AG09319 (cell line): ENCODE measurements around the gene BBS1.
A peak's percentile ranks its signal among the peaks of the same experiment; 100 is the strongest.

Experiments used
- DNase-seq: peaks from one replicate; pipeline ENCODE4 v3.0.0-alpha.2; 2010; ENCODE audit warnings: low read depth; ENCODE audit errors: extremely low read depth
- TF ChIP-seq, protein P1 (sequence below): IDR thresholded peaks from 2 replicates; pipeline ENCODE4 v1.5.1; 2011; ENCODE audit warnings: low read depth, mild to moderate bottlenecking, inconsistent platforms, low read length, moderate library complexity

BBS1 gene

DNA sequence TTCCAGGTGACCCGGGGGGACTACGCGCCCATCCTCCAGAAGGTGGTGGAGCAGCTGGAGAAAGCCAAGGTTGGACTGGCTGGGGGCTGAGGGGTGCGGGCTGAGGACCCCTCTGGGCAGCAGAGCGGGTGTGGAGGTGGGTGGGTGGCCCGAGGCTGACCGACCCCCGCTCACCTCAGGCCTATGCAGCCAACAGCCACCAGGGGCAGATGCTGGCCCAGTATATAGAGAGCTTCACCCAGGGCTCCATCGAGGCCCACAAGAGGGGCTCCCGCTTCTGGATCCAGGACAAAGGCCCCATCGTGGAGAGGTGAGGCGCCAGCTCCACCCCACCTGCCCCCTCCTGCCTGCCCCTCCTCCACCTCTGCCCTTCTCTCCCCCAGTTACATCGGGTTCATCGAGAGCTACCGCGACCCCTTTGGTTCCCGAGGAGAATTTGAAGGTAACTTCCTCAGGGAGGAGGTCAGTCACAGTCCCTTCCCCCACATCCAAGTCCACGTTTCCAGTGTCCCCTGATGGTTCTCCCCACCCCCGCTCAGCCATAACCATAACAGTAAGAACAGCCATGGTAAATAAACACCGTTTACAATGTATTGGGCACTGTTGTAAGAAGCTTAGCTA is 19.0 kb upstream of the BBS1 start:
- DNase-seq, result no peak
- TF ChIP-seq, protein P1, sequence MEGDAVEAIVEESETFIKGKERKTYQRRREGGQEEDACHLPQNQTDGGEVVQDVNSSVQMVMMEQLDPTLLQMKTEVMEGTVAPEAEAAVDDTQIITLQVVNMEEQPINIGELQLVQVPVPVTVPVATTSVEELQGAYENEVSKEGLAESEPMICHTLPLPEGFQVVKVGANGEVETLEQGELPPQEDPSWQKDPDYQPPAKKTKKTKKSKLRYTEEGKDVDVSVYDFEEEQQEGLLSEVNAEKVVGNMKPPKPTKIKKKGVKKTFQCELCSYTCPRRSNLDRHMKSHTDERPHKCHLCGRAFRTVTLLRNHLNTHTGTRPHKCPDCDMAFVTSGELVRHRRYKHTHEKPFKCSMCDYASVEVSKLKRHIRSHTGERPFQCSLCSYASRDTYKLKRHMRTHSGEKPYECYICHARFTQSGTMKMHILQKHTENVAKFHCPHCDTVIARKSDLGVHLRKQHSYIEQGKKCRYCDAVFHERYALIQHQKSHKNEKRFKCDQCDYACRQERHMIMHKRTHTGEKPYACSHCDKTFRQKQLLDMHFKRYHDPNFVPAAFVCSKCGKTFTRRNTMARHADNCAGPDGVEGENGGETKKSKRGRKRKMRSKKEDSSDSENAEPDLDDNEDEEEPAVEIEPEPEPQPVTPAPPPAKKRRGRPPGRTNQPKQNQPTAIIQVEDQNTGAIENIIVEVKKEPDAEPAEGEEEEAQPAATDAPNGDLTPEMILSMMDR, result peak; percentile 27

DNA sequence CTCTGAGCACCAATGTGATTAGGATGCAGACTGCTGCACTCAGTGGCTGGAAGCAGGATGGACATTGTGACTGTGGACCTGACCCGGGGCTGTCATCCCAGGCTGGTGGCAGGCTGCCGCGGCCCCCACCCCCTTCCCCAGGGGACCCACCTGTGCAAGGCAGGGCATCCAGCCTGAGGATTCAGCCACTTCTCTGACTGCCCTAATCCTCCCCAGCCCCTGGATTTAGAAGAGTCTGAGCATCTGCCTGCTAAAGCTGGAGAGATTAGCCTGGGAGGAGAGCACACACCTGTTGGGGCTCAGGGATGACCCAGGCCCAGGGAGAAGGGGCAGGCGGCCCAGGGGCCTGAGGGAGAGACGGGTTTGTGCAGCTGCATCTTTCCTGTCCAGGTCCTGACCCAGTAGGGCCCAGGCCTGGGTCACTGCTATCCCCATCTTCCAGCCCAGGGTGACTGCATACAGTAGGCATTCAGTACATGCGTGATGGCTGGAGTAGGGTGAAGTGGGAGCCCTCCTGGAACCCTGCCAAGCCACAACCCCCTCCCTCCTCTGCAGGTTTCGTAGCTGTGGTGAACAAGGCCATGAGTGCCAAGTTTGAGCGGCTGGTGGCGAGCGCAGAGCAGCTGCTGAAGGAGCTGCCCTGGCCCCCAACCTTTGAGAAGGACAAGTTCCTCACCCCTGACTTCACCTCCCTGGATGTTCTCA is 18.1 kb upstream of the BBS1 start:
- TF ChIP-seq, protein P1, result no peak
- DNase-seq, result no peak

DNA sequence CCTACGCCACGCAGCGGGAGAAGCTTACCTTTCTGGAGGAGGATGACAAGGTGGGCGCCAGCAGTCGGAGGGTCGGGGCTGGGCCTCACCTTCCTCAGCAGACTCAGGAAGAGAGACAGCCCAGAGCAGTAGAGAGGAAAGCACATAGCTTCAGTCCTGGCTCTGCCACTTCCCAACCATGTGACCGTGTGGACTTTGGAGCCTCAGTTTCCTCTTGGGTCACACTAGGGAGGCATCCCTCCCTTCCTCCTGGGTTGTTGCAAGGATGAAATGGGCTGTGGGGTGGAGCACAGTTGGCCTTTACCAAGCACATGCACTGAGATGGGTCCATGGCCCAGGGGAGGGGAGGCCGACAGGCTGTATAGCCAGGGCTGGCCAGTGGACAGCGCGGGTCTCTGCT is 17.3 kb upstream of the BBS1 start:
- TF ChIP-seq, protein P1, result no peak
- no peak for DNase-seq

DNA sequence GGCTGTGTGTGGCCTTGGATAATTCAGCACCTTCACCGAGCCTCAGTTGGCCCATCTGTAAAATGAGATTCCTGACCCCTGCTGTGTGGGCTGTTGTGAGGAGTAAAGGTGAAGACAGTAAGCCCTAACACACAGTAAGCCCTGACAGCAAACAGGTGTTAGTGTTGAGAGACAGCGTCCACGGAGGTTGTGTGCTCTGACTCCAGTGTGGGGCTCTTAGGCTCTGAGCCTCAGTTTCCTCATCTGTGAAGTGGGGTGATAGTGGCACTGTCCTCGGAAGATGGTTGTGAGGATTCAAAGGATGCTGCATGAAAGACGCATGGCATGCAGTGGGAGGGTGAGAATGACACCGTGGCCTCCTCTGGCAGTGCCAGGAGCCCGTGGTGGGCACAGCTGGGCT is 16.0 kb upstream of the BBS1 start:
- DNase-seq, result no peak
- TF ChIP-seq, protein P1, result no peak

DNA sequence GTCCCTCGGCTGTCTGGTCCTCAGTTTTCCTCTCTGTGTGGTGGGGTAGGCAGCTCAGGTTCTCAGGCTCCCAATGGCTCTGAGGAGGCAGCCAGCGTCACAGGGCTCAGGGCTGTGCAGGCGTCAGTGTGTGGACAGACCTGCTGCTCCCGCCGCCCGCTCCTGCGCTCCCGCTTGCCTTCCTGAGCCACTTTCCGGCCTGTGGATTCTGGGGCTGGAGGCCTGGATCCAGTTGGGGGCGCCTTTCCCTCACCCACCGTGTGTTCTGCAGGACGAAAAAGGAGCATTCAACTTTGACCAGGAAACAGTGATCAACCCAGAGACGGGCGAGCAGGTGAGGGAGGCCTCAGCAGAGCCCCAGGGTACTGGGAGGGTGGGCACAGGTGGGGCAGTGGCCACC is 15.5 kb upstream of the BBS1 start:
- TF ChIP-seq, protein P1, result no peak
- DNase-seq, result no peak

DNA sequence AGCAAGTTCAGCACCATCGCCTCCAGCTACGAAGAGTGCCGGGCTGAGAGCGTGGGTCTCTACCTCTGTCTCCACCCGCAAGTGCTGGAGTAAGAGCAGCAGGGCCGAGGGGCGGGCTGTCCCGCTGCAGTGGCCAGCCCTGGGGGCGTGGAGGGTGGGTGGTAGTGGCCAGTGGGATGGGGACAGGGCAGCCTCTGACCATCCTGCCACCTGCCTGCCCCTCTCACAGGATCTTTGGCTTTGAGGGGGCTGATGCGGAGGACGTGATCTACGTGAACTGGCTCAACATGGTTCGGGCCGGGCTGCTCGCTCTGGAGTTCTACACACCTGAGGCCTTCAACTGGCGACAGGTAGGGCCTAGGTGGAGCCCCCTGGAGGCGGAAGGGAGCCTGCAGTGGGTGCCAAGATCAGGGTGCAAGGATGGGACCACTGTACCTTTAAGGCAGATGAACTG is 15.0 kb upstream of the BBS1 start:
- DNase-seq, result no peak
- TF ChIP-seq, protein P1, result peak; percentile 9

DNA sequence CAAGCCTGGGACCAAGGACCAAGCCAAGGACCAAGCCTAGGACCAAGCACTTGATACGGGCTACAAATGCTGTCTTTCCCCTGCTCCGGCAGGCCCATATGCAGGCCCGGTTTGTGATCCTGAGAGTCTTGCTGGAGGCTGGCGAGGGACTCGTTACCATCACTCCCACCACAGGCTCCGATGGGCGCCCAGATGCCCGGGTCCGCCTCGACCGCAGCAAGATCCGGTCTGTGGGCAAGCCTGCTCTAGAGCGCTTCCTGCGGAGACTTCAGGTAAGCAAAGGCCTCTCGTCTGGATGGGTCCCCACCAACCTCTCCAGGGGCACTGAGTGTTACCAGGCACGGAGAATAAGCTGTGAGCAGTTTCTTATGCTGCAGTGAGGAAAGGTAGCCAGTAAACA is 13.2 kb upstream of the BBS1 start:
- TF ChIP-seq, protein P1, result no peak
- no peak for DNase-seq
